Thyroid gland (tissue), 4 donors: ENCODE data around the gene MYO15A. TPM values are rescaled to one million over a fixed set of nuclear protein-coding genes. Genes with fewer than 3 reads are reported as not detected.

Experiments
- DNase-seq, 2 donors: peaks; one replicate each; pipeline ENCODE4 v3.0.0-alpha.2; 2019
- H3K27ac ChIP-seq, 3 donors: fragments of 200-600 bp; sonication (generic); 1 replicate in 2 of 3; 2 replicates in 1 of 3; pipeline ENCODE4 v1.5.1; 2016 to 2019; ENCODE audit warnings: mild to moderate bottlenecking in 1 of 3, moderate library complexity in 1 of 3
- H3K27me3 ChIP-seq: fragments of 200-600 bp; sonication (generic); one replicate; pipeline ENCODE4 v1.5.1; 2019
- H3K36me3 ChIP-seq, 2 donors: fragments of 200-600 bp; sonication (generic); one replicate each; pipeline ENCODE4 v1.5.1; 2016 to 2019
- H3K4me1 ChIP-seq, 2 donors: fragments of 200-600 bp; sonication (generic); one replicate each; pipeline ENCODE4 v1.5.1; 2017 to 2019
- H3K4me3 ChIP-seq, 3 donors: fragments of 200-600 bp; sonication (generic); replicated peaks in 1 of 3; 1 replicate in 2 of 3; 2 replicates in 1 of 3; pipeline ENCODE4 v1.5.1; 2016; ENCODE audit warnings: mild to moderate bottlenecking in 1 of 3
- H3K9me3 ChIP-seq: fragments of 200-600 bp; sonication (generic); one replicate; pipeline ENCODE4 v1.5.1; 2017
- CTCF ChIP-seq, 6 experiments: fragments of 200-600 bp in 3 of 6; fragments of 450-650 bp in 3 of 6; sonication (generic) in 3 of 6; IDR thresholded peaks; one replicate each; pipeline ENCODE4 v1.5.1; 2016 to 2019; ENCODE audit warnings: antibody characterized with exemption in 6 of 6, mild to moderate bottlenecking in 2 of 6, inconsistent platforms in 1 of 6, moderate library complexity in 1 of 6
- POLR2A ChIP-seq, 2 donors: fragments of 450-650 bp; IDR thresholded peaks; one replicate each; pipeline ENCODE4 v1.6.1; 2017; ENCODE audit warnings: antibody characterized with exemption in 2 of 2, mild to moderate bottlenecking in 2 of 2, moderate library complexity in 1 of 2
- WGBS, 2 donors: methylation state at CpG; one replicate each; pipeline ENCODE4 v1.1.5; 2017; 5-methylcytosine and 5-hydroxymethylcytosine counted together
- intact Hi-C: fragments of 100-400 bp; cut with DNase I; formaldehyde crosslinking; loops from one replicate; pipeline ENCODE4 v1.15.1; 2023
- total RNA-seq, 4 donors: library from RNA; depleted of rRNA; stranded (reverse); fragments of >200 nt; gene quantifications; one replicate each; pipeline ENCODE4 v1.2.3, GENCODE V29; 2016

The MYO15A gene
- total RNA-seq, 4 donors from 2014 or later = 1.3 to 3.6 (median 1.7) TPM

GRCh38 chr17:18159551-18160120 lies 51.1 kb downstream of the MYO15A start:
- WGBS, 2 donors = 74 to 84% methylated on average over 3 of the region's 3 CpGs
- peaks cover 4 to 13% of the 10 kb centered on the region in 2 donors for H3K4me1 ChIP-seq
- intact Hi-C loops = no loop called here
- no peaks in the 10 kb centered on the region for H3K9me3 ChIP-seq
- H3K4me3 ChIP-seq = no peak overlapping the region
- no peak overlapping the region for H3K27ac ChIP-seq
- no peaks in the 10 kb centered on the region for H3K27me3 ChIP-seq
- H3K36me3 ChIP-seq = no peaks in the 10 kb centered on the region
- DNase-seq = no peak
- TF ChIP-seq CTCF (IDR thresholded peaks at IDR 0.05) (no peak), POLR2A (IDR thresholded peaks at IDR 0.05) (no peak)

- Histone ChIP-seq H3K36me3 (no peaks in the 10 kb centered on the region), H3K4me1 (peaks cover 4 to 13% of the 10 kb centered on the region in 2 donors), H3K9me3 (no peaks in the 10 kb centered on the region), H3K27ac (no peak overlapping the region), H3K4me3 (no peak overlapping the region), H3K27me3 (no peaks in the 10 kb centered on the region)
- WGBS, 2 donors = 94 to 95% methylated on average over 5 of the region's 5 CpGs
- DNase-seq = no peak
- no peak for TF ChIP-seq CTCF (IDR thresholded peaks at IDR 0.05)
- no peak for TF ChIP-seq POLR2A (IDR thresholded peaks at IDR 0.05)
- intact Hi-C loops = no loop called here
Measured at GRCh38 chr17:18160128-18160856, 51.7 kb downstream of the MYO15A start.

- H3K36me3 ChIP-seq = no peaks in the 10 kb centered on the region
- no peaks in the 10 kb centered on the region for H3K9me3 ChIP-seq
- H3K4me1 ChIP-seq = peaks cover 4 to 13% of the 10 kb centered on the region in 2 donors
- WGBS, 2 donors = 76 to 79% methylated on average over 12 of the region's 12 CpGs
- intact Hi-C loops = no loop called here
- no peak overlapping the region for H3K27ac ChIP-seq
- no peak for DNase-seq
- H3K4me3 ChIP-seq = no peak overlapping the region
- TF ChIP-seq CTCF (IDR thresholded peaks at IDR 0.05) (no peak), POLR2A (IDR thresholded peaks at IDR 0.05) (no peak)
- H3K27me3 ChIP-seq = no peaks in the 10 kb centered on the region
Measured at GRCh38 chr17:18161207-18162145, 52.9 kb downstream of the MYO15A start.

- Histone ChIP-seq H3K36me3 (no peaks in the 10 kb centered on the region), H3K4me3 (no peak overlapping the region), H3K4me1 (peaks cover 2 to 5% of the 10 kb centered on the region in 2 donors), H3K9me3 (no peaks in the 10 kb centered on the region), H3K27ac (no peak overlapping the region), H3K27me3 (no peaks in the 10 kb centered on the region)
- WGBS, 2 donors = 82 to 83% methylated on average over 4 to 6 of the region's 7 CpGs
- intact Hi-C loops = no loop called here
- DNase-seq = no peak
- TF ChIP-seq CTCF (IDR thresholded peaks at IDR 0.05) = no peak
- TF ChIP-seq POLR2A (IDR thresholded peaks at IDR 0.05) = no peak
Measured at GRCh38 chr17:18163547-18163946, 55.0 kb downstream of the MYO15A start.
